MM.1S (cell line): ENCODE data around the gene MARK3.

Experiments used
- CTCF ChIP-seq: fragments of 300-600 bp; sonication (generic); IDR thresholded peaks from 2 replicates; pipeline ENCODE4 v1.5.1; 2016; ENCODE audit warnings: antibody characterized with exemption, low read length, mixed read lengths
- EZH2 ChIP-seq: fragments of 300-600 bp; sonication (generic); optimal IDR thresholded peaks from 2 replicates; pipeline ENCODE3; 2017; ENCODE audit warnings: low read depth, mild to moderate bottlenecking, antibody characterized with exemption, low read length, mixed read lengths

- TF ChIP-seq CTCF = no peak
- TF ChIP-seq EZH2 = no peak
Observed at GRCh38 chr14:103402695-103403094, 17.5 kb downstream of the MARK3 start.
